ENCODE data around the gene DSTN.

DNA sequence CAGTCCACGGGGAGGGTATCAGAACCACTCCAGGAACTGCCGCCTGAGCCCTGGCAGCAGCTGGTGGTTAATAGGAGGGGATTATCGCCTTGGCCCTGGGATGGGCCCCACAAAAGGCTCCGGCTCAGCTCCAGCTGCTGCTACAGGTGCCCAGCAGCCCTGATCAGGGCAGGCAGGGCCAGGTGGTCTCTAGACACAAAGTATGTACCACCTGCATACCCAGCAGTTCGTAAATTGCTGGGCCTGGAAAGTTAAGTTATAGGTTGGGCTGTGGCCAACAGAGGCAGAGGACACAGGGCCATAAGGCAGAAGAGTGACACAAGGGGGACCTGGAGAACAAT lies 77.1 kb downstream of the DSTN start:
- TF ChIP-seq, protein P1, sequence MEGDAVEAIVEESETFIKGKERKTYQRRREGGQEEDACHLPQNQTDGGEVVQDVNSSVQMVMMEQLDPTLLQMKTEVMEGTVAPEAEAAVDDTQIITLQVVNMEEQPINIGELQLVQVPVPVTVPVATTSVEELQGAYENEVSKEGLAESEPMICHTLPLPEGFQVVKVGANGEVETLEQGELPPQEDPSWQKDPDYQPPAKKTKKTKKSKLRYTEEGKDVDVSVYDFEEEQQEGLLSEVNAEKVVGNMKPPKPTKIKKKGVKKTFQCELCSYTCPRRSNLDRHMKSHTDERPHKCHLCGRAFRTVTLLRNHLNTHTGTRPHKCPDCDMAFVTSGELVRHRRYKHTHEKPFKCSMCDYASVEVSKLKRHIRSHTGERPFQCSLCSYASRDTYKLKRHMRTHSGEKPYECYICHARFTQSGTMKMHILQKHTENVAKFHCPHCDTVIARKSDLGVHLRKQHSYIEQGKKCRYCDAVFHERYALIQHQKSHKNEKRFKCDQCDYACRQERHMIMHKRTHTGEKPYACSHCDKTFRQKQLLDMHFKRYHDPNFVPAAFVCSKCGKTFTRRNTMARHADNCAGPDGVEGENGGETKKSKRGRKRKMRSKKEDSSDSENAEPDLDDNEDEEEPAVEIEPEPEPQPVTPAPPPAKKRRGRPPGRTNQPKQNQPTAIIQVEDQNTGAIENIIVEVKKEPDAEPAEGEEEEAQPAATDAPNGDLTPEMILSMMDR (IDR thresholded peaks at IDR 0.05): no peak
- TF ChIP-seq POLR2AphosphoS5 (IDR thresholded peaks at IDR 0.05): no peak

Measured in stomach (tissue), 4 donors.